HepG2 (cell line): Measurements from ENCODE around the gene TXNL4A. TPM values are rescaled to one million over a fixed set of nuclear protein-coding genes. Genes with fewer than 3 reads are reported as not detected.

Experiments used
- BRD4 ChIP-seq: sonication (generic); formaldehyde crosslinking; IDR thresholded peaks from 2 replicates; pipeline ENCODE4 v1.4.0; 2020; ENCODE audit warnings: missing genetic modification reagents
- CREM ChIP-seq, 2 experiments: sonication (generic) in 1 of 2; formaldehyde crosslinking in 1 of 2; IDR thresholded peaks; 2 replicates each; pipeline versions ENCODE4 v1.4.0 to v1.6.1; 2016 to 2020; ENCODE audit warnings: antibody characterized with exemption in 1 of 2, mild to moderate bottlenecking in 1 of 2, missing genetic modification reagents in 1 of 2
- HHEX ChIP-seq: IDR thresholded peaks from 2 replicates; pipeline ENCODE4 v1.6.1; 2016; ENCODE audit warnings: control low read depth
- IRX3 ChIP-seq: sonication (generic); formaldehyde crosslinking; IDR thresholded peaks from 2 replicates; pipeline ENCODE4 v1.8.1; 2023; ENCODE audit warnings: mild to moderate bottlenecking, low read depth, missing genetic modification reagents, borderline replicate concordance
- KDM1A ChIP-seq: IDR thresholded peaks from 2 replicates; pipeline ENCODE4 v1.6.1; 2016; ENCODE audit warnings: missing compliant biosample characterization
- KLF13 ChIP-seq: sonication (generic); formaldehyde crosslinking; IDR thresholded peaks from 2 replicates; pipeline ENCODE4 v1.4.0; 2020; ENCODE audit warnings: mild to moderate bottlenecking, missing genetic modification reagents
- PHB2 ChIP-seq: fragments of 450-650 bp; IDR thresholded peaks from 2 replicates; pipeline ENCODE4 v1.6.1; 2018; ENCODE audit not compliant: partially characterized antibody
- SMAD3 ChIP-seq: sonication (generic); formaldehyde crosslinking; IDR thresholded peaks from 2 replicates; pipeline ENCODE4 v1.4.0; 2020; ENCODE audit warnings: missing genetic modification reagents
- XRCC5 ChIP-seq: fragments of 200-400 bp; formaldehyde crosslinking; optimal IDR thresholded peaks from 2 replicates; pipeline ENCODE3; 2017; ENCODE audit warnings: mild to moderate bottlenecking, low read length
- ZNF383 ChIP-seq: sonication (generic); formaldehyde crosslinking; IDR thresholded peaks from 2 replicates; pipeline ENCODE4 v1.4.0; 2020; ENCODE audit warnings: missing genetic modification reagents, mild to moderate bottlenecking, borderline replicate concordance
- ZNF558 ChIP-seq: sonication (generic); formaldehyde crosslinking; IDR thresholded peaks from 2 replicates; pipeline ENCODE4 v1.9.0; 2022; ENCODE audit warnings: mild to moderate bottlenecking, missing genetic modification reagents, borderline replicate concordance
- polyA plus RNA-seq, 8 experiments: library from polyadenylated mRNA; depleted of rRNA in 3 of 8; stranded (reverse) in 7 of 8; unstranded in 1 of 8; fragments of >200 nt; fragmentation: Illumina TruSeq in 4 of 8; extraction: Trizol in 4 of 8; gene quantifications; 2 replicates each; pipeline versions ENCODE4 v1.2.1 to v1.2.3, GENCODE V29; 2011 to 2016; ENCODE audit warnings: low read depth in 4 of 8, missing spikeins in 1 of 8, mixed read lengths in 1 of 8; ENCODE audit not compliant: insufficient read depth in 1 of 8
- total RNA-seq, 5 experiments: library from RNA; depleted of rRNA; stranded (reverse); fragments of >200 nt; fragmentation: Illumina TruSeq; extraction: Trizol; gene quantifications; 2 replicates each; pipeline ENCODE4 v1.2.3, GENCODE V29; 2016; ENCODE audit warnings: low read depth in 1 of 5
- TF ChIP-seq, protein P1 (sequence below): sonication (generic); formaldehyde crosslinking; IDR thresholded peaks from 2 replicates; pipeline ENCODE4 v1.4.0; 2020; ENCODE audit warnings: missing genetic modification reagents, borderline replicate concordance
- TF ChIP-seq, protein P2 (sequence below): sonication (generic); formaldehyde crosslinking; IDR thresholded peaks from 2 replicates; pipeline ENCODE4 v1.5.1; 2020; ENCODE audit warnings: missing genetic modification reagents, mild to moderate bottlenecking, borderline replicate concordance
- TF ChIP-seq, protein P3 (sequence below): sonication (generic); formaldehyde crosslinking; IDR thresholded peaks from 2 replicates; pipeline ENCODE4 v1.8.1; 2023; ENCODE audit warnings: missing genetic modification reagents, mild to moderate bottlenecking, borderline replicate concordance
- TF ChIP-seq, protein P4 (sequence below): IDR thresholded peaks from 2 replicates; pipeline ENCODE4 v1.4.0; 2020; ENCODE audit warnings: mild to moderate bottlenecking, missing genetic modification reagents
- TF ChIP-seq, protein P5 (sequence below): sonication (generic); formaldehyde crosslinking; IDR thresholded peaks from 2 replicates; pipeline ENCODE4 v1.4.0; 2020; ENCODE audit warnings: missing genetic modification reagents
- TF ChIP-seq, protein P6 (sequence below): sonication (generic); formaldehyde crosslinking; IDR thresholded peaks from 2 replicates; pipeline ENCODE4 v1.4.0; 2020; ENCODE audit warnings: missing genetic modification reagents

TXNL4A gene
- total and polyA plus RNA-seq, 2 of the 13 experiments (the other 11 are each of a cell fraction or from before 2014, with no cell fraction given) = 172 to 202 TPM

DNA sequence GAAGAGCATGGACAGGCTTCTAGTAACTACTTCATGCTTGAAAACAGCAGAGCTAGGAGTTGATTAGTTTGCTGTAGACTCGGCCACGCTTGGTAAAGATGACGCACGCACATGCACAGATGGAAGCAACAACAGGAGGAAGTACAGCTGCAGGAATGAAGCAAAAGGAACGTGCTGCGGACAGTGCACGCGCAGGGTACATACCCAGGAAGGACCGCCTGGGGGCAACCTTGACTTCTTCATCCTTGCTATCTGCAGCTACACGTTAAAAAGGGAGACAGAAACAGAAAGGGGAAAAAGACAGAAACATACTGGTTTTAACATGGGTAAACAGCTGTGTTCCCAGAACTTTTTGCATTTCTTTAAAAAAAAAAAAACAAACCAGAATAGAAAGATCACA lies 54.6 kb downstream of the TXNL4A start (continued):
- TF ChIP-seq, protein P1, sequence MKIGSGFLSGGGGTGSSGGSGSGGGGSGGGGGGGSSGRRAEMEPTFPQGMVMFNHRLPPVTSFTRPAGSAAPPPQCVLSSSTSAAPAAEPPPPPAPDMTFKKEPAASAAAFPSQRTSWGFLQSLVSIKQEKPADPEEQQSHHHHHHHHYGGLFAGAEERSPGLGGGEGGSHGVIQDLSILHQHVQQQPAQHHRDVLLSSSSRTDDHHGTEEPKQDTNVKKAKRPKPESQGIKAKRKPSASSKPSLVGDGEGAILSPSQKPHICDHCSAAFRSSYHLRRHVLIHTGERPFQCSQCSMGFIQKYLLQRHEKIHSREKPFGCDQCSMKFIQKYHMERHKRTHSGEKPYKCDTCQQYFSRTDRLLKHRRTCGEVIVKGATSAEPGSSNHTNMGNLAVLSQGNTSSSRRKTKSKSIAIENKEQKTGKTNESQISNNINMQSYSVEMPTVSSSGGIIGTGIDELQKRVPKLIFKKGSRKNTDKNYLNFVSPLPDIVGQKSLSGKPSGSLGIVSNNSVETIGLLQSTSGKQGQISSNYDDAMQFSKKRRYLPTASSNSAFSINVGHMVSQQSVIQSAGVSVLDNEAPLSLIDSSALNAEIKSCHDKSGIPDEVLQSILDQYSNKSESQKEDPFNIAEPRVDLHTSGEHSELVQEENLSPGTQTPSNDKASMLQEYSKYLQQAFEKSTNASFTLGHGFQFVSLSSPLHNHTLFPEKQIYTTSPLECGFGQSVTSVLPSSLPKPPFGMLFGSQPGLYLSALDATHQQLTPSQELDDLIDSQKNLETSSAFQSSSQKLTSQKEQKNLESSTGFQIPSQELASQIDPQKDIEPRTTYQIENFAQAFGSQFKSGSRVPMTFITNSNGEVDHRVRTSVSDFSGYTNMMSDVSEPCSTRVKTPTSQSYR (CRISPR knock-in tag) = no peak; the same call in 1 of the 2 replicates
- TF ChIP-seq XRCC5 (peak; percentile 40), ZNF383 (CRISPR knock-in tag) (no peak), HHEX (CRISPR knock-in tag) (no peak), PHB2 (no peak), IRX3 (CRISPR knock-in tag) (no peak), KDM1A (CRISPR knock-in tag) (no peak), SMAD3 (no peak), ZNF558 (CRISPR knock-in tag) (no peak), BRD4 (no peak), CREM (IDR thresholded peaks at IDR 0.05) (no peak), CREM (CRISPR knock-in tag; IDR thresholded peaks at IDR 0.05) (no peak), KLF13 (CRISPR knock-in tag) (no peak)
- TF ChIP-seq, protein P2, sequence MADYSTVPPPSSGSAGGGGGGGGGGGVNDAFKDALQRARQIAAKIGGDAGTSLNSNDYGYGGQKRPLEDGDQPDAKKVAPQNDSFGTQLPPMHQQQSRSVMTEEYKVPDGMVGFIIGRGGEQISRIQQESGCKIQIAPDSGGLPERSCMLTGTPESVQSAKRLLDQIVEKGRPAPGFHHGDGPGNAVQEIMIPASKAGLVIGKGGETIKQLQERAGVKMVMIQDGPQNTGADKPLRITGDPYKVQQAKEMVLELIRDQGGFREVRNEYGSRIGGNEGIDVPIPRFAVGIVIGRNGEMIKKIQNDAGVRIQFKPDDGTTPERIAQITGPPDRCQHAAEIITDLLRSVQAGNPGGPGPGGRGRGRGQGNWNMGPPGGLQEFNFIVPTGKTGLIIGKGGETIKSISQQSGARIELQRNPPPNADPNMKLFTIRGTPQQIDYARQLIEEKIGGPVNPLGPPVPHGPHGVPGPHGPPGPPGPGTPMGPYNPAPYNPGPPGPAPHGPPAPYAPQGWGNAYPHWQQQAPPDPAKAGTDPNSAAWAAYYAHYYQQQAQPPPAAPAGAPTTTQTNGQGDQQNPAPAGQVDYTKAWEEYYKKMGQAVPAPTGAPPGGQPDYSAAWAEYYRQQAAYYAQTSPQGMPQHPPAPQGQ (CRISPR knock-in tag) = no peak
- TF ChIP-seq, protein P3, sequence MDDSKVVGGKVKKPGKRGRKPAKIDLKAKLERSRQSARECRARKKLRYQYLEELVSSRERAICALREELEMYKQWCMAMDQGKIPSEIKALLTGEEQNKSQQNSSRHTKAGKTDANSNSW (CRISPR knock-in tag) = no peak
- TF ChIP-seq, protein P4, sequence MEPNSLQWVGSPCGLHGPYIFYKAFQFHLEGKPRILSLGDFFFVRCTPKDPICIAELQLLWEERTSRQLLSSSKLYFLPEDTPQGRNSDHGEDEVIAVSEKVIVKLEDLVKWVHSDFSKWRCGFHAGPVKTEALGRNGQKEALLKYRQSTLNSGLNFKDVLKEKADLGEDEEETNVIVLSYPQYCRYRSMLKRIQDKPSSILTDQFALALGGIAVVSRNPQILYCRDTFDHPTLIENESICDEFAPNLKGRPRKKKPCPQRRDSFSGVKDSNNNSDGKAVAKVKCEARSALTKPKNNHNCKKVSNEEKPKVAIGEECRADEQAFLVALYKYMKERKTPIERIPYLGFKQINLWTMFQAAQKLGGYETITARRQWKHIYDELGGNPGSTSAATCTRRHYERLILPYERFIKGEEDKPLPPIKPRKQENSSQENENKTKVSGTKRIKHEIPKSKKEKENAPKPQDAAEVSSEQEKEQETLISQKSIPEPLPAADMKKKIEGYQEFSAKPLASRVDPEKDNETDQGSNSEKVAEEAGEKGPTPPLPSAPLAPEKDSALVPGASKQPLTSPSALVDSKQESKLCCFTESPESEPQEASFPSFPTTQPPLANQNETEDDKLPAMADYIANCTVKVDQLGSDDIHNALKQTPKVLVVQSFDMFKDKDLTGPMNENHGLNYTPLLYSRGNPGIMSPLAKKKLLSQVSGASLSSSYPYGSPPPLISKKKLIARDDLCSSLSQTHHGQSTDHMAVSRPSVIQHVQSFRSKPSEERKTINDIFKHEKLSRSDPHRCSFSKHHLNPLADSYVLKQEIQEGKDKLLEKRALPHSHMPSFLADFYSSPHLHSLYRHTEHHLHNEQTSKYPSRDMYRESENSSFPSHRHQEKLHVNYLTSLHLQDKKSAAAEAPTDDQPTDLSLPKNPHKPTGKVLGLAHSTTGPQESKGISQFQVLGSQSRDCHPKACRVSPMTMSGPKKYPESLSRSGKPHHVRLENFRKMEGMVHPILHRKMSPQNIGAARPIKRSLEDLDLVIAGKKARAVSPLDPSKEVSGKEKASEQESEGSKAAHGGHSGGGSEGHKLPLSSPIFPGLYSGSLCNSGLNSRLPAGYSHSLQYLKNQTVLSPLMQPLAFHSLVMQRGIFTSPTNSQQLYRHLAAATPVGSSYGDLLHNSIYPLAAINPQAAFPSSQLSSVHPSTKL = peak; percentile 11; the same call in 1 of the 2 replicates
- TF ChIP-seq, protein P5, sequence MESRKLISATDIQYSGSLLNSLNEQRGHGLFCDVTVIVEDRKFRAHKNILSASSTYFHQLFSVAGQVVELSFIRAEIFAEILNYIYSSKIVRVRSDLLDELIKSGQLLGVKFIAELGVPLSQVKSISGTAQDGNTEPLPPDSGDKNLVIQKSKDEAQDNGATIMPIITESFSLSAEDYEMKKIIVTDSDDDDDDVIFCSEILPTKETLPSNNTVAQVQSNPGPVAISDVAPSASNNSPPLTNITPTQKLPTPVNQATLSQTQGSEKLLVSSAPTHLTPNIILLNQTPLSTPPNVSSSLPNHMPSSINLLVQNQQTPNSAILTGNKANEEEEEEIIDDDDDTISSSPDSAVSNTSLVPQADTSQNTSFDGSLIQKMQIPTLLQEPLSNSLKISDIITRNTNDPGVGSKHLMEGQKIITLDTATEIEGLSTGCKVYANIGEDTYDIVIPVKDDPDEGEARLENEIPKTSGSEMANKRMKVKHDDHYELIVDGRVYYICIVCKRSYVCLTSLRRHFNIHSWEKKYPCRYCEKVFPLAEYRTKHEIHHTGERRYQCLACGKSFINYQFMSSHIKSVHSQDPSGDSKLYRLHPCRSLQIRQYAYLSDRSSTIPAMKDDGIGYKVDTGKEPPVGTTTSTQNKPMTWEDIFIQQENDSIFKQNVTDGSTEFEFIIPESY (CRISPR knock-in tag) = peak; percentile 85
- TF ChIP-seq, protein P6, sequence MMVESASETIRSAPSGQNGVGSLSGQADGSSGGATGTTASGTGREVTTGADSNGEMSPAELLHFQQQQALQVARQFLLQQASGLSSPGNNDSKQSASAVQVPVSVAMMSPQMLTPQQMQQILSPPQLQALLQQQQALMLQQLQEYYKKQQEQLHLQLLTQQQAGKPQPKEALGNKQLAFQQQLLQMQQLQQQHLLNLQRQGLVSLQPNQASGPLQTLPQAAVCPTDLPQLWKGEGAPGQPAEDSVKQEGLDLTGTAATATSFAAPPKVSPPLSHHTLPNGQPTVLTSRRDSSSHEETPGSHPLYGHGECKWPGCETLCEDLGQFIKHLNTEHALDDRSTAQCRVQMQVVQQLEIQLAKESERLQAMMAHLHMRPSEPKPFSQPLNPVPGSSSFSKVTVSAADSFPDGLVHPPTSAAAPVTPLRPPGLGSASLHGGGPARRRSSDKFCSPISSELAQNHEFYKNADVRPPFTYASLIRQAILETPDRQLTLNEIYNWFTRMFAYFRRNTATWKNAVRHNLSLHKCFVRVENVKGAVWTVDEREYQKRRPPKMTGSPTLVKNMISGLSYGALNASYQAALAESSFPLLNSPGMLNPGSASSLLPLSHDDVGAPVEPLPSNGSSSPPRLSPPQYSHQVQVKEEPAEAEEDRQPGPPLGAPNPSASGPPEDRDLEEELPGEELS (CRISPR knock-in tag) = peak; percentile 16; the same call in 1 of the 2 replicates
